SK-N-SH (cell line): Measurements from ENCODE around the gene WFIKKN1. TPM values are rescaled to one million over a fixed set of nuclear protein-coding genes. Genes with fewer than 3 reads are reported as not detected.

ENCODE experiments used
- CTCF ChIA-PET: fragments of 300-600, 350-600 bp; formaldehyde crosslinking; extraction: SDS; loops from one replicate; lab custom pipeline; 2021; lab: Yijun Ruan, JAX
- POLR2A ChIA-PET: fragments of 350-600 bp; sonication (Branson Sonifier 250); formaldehyde crosslinking; extraction: SDS; loops from one replicate; lab custom pipeline; 2020; ENCODE audit warnings: antibody characterized with exemption, inconsistent platforms; lab: Yijun Ruan, JAX
- DNase-seq: peaks from one replicate; pipeline ENCODE4 v3.0.0; 2012
- H2AFZ ChIP-seq: fragments of 200-600 bp; sonication (generic); 2 replicates; pipeline ENCODE4 v1.8.1; 2016; ENCODE audit warnings: antibody characterized with exemption, mild to moderate bottlenecking, low read depth
- H3F3A ChIP-seq: fragments of 200-600 bp; sonication (generic); replicated peaks from 2 replicates; pipeline ENCODE3; 2016; ENCODE audit warnings: antibody characterized with exemption, mild to moderate bottlenecking; ENCODE audit not compliant: insufficient read depth
- H3K27ac ChIP-seq, 2 experiments: fragments of 200-500 bp in 1 of 2; fragments of 200-600 bp in 1 of 2; sonication (Bioruptor generic) in 1 of 2; sonication (generic), shearing (Covaris generic) in 1 of 2; 2 replicates each; pipeline versions ENCODE4 v1.5.1 to v1.6.1; 2014 to 2016; ENCODE audit warnings: low read depth in 2 of 2, inconsistent platforms in 1 of 2, low read length in 1 of 2, mild to moderate bottlenecking in 1 of 2, mixed read lengths in 1 of 2
- H3K27me3 ChIP-seq: fragments of 200-600 bp; sonication (generic), shearing (Covaris generic); 2 replicates; pipeline ENCODE4 v1.6.1; 2016; ENCODE audit warnings: mixed run types; ENCODE audit not compliant: insufficient read depth
- H3K36me3 ChIP-seq, 2 experiments: fragments of 200-500 bp in 1 of 2; fragments of 200-600 bp in 1 of 2; sonication (Bioruptor generic) in 1 of 2; sonication (generic) in 1 of 2; replicated peaks in 1 of 2; 2 replicates each; pipeline versions ENCODE3 to v1.5.1; 2014 to 2016; ENCODE audit warnings: low read length in 1 of 2, mild to moderate bottlenecking in 1 of 2; ENCODE audit not compliant: insufficient read depth in 2 of 2, control insufficient read depth in 1 of 2
- H3K4me1 ChIP-seq, 2 experiments: fragments of 200-500 bp in 1 of 2; fragments of 200-600 bp in 1 of 2; sonication (Bioruptor generic) in 1 of 2; sonication (generic), shearing (Covaris generic) in 1 of 2; 2 replicates each; pipeline versions ENCODE4 v1.5.1 to v1.6.1; 2014 to 2016; ENCODE audit warnings: low read depth in 1 of 2, low read length in 1 of 2, mixed run types in 1 of 2; ENCODE audit not compliant: insufficient read depth in 2 of 2, control insufficient read depth in 1 of 2
- H3K4me2 ChIP-seq: fragments of 200-600 bp; sonication (generic), shearing (Covaris generic); 2 replicates; pipeline ENCODE4 v1.6.1; 2017; ENCODE audit warnings: mixed run types
- H3K4me3 ChIP-seq, 2 experiments: fragments of 200-500 bp in 1 of 2; fragments of 200-600 bp in 1 of 2; sonication (Bioruptor generic) in 1 of 2; sonication (generic), shearing (Covaris generic) in 1 of 2; 2 replicates each; pipeline versions ENCODE4 v1.5.1 to v1.8.1; 2014 to 2016; ENCODE audit warnings: low read depth in 2 of 2, inconsistent platforms in 1 of 2, low read length in 1 of 2, mild to moderate bottlenecking in 1 of 2, mixed read lengths in 1 of 2, moderate library complexity in 1 of 2
- H3K79me2 ChIP-seq: fragments of 200-600 bp; sonication (generic); 2 replicates; pipeline ENCODE4 v1.8.1; 2017; ENCODE audit warnings: mild to moderate bottlenecking; ENCODE audit not compliant: insufficient read depth
- H3K9ac ChIP-seq: fragments of 200-600 bp; sonication (generic); 2 replicates; pipeline ENCODE4 v1.6.1; 2017; ENCODE audit warnings: mixed run types
- H3K9me2 ChIP-seq: fragments of 200-600 bp; sonication (generic); 2 replicates; pipeline ENCODE4 v1.6.1; 2017; ENCODE audit warnings: mixed run types
- H3K9me3 ChIP-seq: fragments of 200-600 bp; sonication (generic); 2 replicates; pipeline ENCODE4 v1.6.1; 2017; ENCODE audit warnings: mixed run types, mild to moderate bottlenecking, moderate library complexity
- H4K20me1 ChIP-seq: fragments of 200-600 bp; sonication (generic); 2 replicates; pipeline ENCODE4 v1.6.1; 2017; ENCODE audit warnings: mild to moderate bottlenecking, mixed run types; ENCODE audit not compliant: insufficient read depth
- FOXJ3 ChIP-seq: sonication (generic); formaldehyde crosslinking; IDR thresholded peaks from 2 replicates; pipeline ENCODE4 v1.5.1; 2020; ENCODE audit warnings: mild to moderate bottlenecking, missing genetic modification reagents
- MXI1 ChIP-seq: IDR thresholded peaks from 2 replicates; pipeline ENCODE4 v1.6.1; 2012; ENCODE audit warnings: mild to moderate bottlenecking, low read depth, low read length, improper control_type of control experiment
- RAD21 ChIP-seq: IDR thresholded peaks from 2 replicates; pipeline ENCODE4 v1.6.1; 2012; ENCODE audit warnings: mild to moderate bottlenecking, low read length
- SIN3A ChIP-seq: IDR thresholded peaks from 2 replicates; pipeline ENCODE4 v1.6.1; 2012; ENCODE audit warnings: low read depth, mild to moderate bottlenecking, low read length, moderate library complexity, borderline replicate concordance
- SMC3 ChIP-seq: IDR thresholded peaks from 2 replicates; pipeline ENCODE4 v1.6.1; 2012; ENCODE audit warnings: low read depth, low read length, improper control_type of control experiment
- TAF1 ChIP-seq: IDR thresholded peaks from 2 replicates; pipeline ENCODE4 v1.6.1; 2012; ENCODE audit warnings: low read depth, mild to moderate bottlenecking, low read length, moderate library complexity, borderline replicate concordance
- WGBS: methylation state at CpG from one replicate; pipeline ENCODE4 v1.1.6; 2017; ENCODE audit warnings: low lambda C conversion rate; 5-methylcytosine and 5-hydroxymethylcytosine counted together
- polyA plus RNA-seq, 3 experiments: library from polyadenylated mRNA; depleted of rRNA; stranded (reverse); fragments of >200 nt; gene quantifications; 2 replicates each; pipeline ENCODE4 v1.2.3, GENCODE V29; 2012
- TF ChIP-seq, protein P1 (sequence below): IDR thresholded peaks from 2 replicates; pipeline ENCODE4 v1.4.0; 2012; ENCODE audit warnings: low read depth
- TF ChIP-seq, protein P2 (sequence below): fragments of 200-600 bp; sonication (generic); IDR thresholded peaks from 2 replicates; pipeline ENCODE4 v1.6.1; 2017; ENCODE audit warnings: antibody characterized with exemption, mild to moderate bottlenecking, moderate library complexity
- TF ChIP-seq, protein P3 (sequence below): IDR thresholded peaks from 2 replicates; pipeline ENCODE4 v1.6.1; 2012; ENCODE audit warnings: mild to moderate bottlenecking, low read depth, low read length, moderate library complexity

WFIKKN1 gene
- polyA plus RNA-seq, 1 of the 3 experiments (the other 2 are of a cell fraction) = 0.16 TPM

DNA sequence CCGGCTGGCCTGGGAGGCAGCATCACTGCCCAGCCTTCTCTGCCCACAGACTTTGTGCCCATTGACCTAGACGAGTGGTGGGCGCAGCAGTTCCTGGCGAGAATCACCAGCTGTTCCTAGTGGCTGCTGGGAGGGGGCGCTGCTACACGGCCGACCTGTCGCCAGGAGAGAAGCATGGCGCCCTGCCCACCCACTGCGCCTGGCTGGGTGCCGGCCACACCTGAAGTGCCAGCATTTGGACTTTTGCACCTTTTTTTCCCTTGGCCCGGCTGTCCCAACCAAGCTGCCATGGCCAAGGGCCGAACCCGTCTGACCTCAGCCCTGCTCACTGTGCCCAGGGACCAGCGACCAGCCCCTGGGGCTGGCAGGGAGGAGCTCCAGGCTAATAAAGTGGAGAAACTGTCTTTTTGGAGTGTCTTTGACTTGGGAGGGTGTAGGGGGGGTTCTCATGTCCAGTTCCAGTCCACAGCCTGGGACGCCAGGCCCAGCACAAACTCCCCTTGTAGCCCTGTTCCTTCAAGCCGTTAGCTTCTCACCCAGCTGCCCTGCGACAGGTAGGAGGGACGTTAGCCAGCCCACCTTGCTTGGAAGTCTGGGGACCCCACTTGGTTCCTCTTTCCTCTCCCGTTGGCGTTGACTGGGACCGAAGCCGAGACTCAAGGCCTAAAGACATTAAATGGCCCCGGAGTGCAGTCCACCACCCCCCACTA lies 17.4 kb downstream of the WFIKKN1 start:
- peak overlapping the region; percentile 85 for H3K9ac ChIP-seq
- peak overlapping the region; percentile 70 to 76 for H3K4me3 ChIP-seq
- H3K9me3 ChIP-seq = no peaks in the 10 kb centered on the region
- H3K4me1 ChIP-seq = peaks cover 4 to 30% of the 10 kb centered on the region in 2 experiments; a peak in 2 of 4 replicates
- TF ChIP-seq TAF1 = no peak
- TF ChIP-seq, protein P1, sequence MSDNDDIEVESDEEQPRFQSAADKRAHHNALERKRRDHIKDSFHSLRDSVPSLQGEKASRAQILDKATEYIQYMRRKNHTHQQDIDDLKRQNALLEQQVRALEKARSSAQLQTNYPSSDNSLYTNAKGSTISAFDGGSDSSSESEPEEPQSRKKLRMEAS = no peak
- TF ChIP-seq FOXJ3 (CRISPR knock-in tag) = no peak
- TF ChIP-seq MXI1 = peak; percentile 73
- TF ChIP-seq, protein P2, sequence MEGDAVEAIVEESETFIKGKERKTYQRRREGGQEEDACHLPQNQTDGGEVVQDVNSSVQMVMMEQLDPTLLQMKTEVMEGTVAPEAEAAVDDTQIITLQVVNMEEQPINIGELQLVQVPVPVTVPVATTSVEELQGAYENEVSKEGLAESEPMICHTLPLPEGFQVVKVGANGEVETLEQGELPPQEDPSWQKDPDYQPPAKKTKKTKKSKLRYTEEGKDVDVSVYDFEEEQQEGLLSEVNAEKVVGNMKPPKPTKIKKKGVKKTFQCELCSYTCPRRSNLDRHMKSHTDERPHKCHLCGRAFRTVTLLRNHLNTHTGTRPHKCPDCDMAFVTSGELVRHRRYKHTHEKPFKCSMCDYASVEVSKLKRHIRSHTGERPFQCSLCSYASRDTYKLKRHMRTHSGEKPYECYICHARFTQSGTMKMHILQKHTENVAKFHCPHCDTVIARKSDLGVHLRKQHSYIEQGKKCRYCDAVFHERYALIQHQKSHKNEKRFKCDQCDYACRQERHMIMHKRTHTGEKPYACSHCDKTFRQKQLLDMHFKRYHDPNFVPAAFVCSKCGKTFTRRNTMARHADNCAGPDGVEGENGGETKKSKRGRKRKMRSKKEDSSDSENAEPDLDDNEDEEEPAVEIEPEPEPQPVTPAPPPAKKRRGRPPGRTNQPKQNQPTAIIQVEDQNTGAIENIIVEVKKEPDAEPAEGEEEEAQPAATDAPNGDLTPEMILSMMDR = peak; percentile 64
- peak; percentile 27; the same call in 1 of the 2 replicates for TF ChIP-seq SMC3
- peak; percentile 51 for TF ChIP-seq RAD21
- TF ChIP-seq, protein P3, sequence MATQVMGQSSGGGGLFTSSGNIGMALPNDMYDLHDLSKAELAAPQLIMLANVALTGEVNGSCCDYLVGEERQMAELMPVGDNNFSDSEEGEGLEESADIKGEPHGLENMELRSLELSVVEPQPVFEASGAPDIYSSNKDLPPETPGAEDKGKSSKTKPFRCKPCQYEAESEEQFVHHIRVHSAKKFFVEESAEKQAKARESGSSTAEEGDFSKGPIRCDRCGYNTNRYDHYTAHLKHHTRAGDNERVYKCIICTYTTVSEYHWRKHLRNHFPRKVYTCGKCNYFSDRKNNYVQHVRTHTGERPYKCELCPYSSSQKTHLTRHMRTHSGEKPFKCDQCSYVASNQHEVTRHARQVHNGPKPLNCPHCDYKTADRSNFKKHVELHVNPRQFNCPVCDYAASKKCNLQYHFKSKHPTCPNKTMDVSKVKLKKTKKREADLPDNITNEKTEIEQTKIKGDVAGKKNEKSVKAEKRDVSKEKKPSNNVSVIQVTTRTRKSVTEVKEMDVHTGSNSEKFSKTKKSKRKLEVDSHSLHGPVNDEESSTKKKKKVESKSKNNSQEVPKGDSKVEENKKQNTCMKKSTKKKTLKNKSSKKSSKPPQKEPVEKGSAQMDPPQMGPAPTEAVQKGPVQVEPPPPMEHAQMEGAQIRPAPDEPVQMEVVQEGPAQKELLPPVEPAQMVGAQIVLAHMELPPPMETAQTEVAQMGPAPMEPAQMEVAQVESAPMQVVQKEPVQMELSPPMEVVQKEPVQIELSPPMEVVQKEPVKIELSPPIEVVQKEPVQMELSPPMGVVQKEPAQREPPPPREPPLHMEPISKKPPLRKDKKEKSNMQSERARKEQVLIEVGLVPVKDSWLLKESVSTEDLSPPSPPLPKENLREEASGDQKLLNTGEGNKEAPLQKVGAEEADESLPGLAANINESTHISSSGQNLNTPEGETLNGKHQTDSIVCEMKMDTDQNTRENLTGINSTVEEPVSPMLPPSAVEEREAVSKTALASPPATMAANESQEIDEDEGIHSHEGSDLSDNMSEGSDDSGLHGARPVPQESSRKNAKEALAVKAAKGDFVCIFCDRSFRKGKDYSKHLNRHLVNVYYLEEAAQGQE = no peak
- 0 out of 2 replicates have a peak, but pooled peaks have one; percentile 44 for TF ChIP-seq SIN3A
- H3F3A ChIP-seq = peaks cover 5% of the 10 kb centered on the region
- H3K4me2 ChIP-seq = peak overlapping the region; percentile 91
- no peaks in the 10 kb centered on the region for H3K27me3 ChIP-seq
- peaks cover 22% of the 10 kb centered on the region; the same call in 1 of the 2 replicates for H3K79me2 ChIP-seq
- H4K20me1 ChIP-seq = no peaks in the 10 kb centered on the region
- peak overlapping the region; percentile 77 to 80 for H3K27ac ChIP-seq
- H3K9me2 ChIP-seq = no peaks in the 10 kb centered on the region
- peak; percentile 89 for DNase-seq
- CTCF ChIA-PET = interaction anchor here (0.6 to 7.8 kb wide), 21 partner anchors 10 to 1696 kb away, joined by 3 to 92 read pairs (median 4); partner anchors contain the start of genes METTL26, RHBDL1, RHOT2 and STUB1
- H3K36me3 ChIP-seq = peaks cover 0 to 7% of the 10 kb centered on the region in 2 experiments
- POLR2A ChIA-PET = interaction anchor here (0.6 to 1.6 kb wide), 3 partner anchors 14 to 78 kb away, joined by 3 to 5 read pairs (median 3); no protein-coding TSS in a partner anchor
- H2AFZ ChIP-seq = no peak overlapping the region
- WGBS = 35% methylated on average over 15 of the region's 24 CpGs
